GM18499 (cell line): Measurements from ENCODE around the gene KCNQ5.
"Not testable (repeated sequence)": the region's sequence is repeated elsewhere in the genome, so short reads cannot be mapped to it uniquely, and the experiment has no call there.

Experiments
- ATAC-seq: cut with Tn5 transposase; IDR thresholded peaks from one replicate; pipeline ENCODE4 v1.9.1; 2021; ENCODE audit warnings: moderate number of reproducible peaks; ENCODE audit not compliant: insufficient read depth, unreplicated experiment

The KCNQ5 gene

DNA sequence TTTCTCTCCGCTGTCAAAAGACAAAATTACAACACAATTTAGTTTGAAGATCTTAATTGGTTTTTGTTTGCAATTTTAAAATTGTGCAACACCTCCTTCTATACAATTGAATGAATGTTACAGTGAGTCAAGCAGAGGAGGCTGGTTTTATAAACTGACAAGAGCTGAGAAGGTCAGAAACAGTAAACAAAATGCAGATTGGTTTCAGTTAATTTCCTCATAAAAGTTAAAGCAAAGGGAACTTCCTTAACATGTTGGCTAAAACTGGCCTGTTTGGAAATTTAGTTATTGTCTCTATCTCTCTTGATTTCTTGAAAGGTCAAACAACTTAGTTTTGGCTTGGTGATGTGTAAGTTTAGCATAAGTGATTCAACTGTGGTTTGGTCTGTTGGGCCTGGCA, 581.2 kb downstream of the KCNQ5 start:
- no peak for ATAC-seq

DNA sequence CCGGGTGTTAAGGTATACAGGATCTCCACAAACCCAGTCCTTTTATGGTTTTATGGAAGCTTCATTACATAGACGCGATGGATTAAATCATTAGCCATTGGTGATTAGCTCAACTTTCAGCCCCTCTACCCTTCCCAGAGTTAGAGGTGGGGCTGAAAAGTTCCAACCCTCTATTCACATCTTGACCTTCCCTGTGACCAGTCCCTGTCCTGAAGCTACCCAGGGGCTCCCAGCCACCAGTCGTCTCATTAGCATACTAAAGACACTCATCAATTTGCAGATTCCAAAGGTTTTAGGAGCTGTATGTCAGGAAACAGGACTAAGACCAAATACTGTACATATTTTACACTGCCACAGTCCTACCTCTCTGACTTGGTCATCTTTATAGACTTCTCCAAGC, 582.4 kb downstream of the KCNQ5 start:
- no peak for ATAC-seq

DNA sequence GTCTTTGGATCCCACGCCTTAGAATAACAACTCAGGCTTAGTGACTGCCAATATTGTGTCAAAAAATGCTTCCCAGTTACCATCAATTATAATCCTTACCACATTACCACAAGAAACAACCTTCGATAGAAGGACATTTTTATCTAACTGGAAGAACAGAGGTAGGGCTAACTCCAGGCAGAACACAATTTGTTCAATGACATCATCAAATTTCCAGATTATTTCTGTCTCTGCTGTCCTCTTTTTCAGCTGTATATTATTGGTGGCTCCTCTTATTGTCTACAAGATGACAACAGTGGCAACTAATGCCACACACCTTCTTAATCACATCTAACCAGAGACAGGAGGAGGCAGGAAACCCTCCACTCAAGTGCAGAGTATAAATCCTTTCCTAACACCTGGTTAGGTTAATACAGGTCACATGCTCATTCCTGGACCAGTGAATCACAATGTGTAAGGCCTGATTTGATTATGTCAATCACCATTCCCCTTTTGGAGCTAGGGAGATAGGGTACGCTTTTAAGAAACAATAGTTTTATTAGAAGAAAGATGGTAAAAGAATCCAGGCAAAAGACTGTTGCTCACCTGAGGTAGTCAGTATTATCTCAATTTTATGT, 585.5 kb downstream of the KCNQ5 start:
- no peak for ATAC-seq

DNA sequence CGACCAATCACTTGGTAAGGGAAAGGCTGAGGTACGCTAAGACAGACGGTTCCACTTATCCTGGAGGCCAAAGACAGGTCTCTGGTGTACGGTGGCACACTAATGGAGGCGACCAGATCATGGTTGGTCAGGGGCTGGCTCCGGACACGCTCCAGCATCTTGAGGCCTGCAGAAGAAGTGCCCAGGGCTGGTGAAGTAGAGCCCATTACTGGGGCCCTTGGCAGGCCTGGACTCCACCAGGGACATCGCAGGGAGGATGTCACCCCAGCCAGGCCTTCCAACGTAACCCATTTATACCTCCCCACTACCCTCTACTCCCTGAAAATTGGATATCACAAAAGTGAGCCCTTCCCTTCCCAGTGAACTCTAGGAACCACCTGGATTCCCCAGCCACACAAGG, 587.3 kb downstream of the KCNQ5 start:
- ATAC-seq: no peak

DNA sequence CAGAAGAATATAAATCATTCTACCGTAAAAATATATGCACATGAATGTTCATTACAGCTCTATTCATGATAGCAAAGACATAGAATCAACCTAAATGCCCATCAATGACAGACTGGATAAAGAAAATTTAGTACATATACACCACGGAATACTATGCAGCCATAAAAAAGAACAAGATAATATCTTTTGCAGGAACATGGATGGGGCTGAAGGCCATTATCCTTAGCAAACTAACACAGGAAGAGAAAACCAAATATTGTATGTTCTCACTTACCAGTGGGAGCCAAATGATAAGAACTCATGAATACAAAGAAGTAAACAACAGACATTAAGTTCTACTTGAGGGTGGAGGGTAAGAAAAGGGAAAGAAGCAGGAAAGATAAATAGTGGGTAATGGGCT, 595.0 kb downstream of the KCNQ5 start:
- no peak for ATAC-seq

DNA sequence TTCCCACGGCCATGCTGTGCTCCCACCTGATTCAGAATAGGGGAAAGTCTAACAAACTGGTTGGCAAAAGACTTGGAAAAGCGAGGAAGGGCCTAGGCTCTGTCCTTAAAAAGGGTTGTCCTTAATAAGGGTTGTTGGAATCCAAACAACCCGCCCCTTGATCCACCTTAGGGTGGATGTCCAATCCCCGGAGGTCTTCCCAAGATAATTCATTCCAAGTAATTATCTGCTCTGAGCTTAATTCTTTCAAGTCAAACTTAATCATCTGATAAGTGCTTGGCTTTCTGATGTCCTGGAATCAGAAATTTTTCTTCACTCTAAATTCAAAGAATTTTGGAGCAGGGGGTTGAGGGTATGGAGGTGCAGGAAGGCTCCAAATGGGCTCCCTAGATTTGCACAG, 603.5 kb downstream of the KCNQ5 start, which contains the start of gene KHDC1L:
Gene KHDC1L, minus strand, starts transcription at position 101 of the 400 bp plus-strand sequence. Its CDS starts 88 bp downstream, at position 13.
- ATAC-seq: no peak

DNA sequence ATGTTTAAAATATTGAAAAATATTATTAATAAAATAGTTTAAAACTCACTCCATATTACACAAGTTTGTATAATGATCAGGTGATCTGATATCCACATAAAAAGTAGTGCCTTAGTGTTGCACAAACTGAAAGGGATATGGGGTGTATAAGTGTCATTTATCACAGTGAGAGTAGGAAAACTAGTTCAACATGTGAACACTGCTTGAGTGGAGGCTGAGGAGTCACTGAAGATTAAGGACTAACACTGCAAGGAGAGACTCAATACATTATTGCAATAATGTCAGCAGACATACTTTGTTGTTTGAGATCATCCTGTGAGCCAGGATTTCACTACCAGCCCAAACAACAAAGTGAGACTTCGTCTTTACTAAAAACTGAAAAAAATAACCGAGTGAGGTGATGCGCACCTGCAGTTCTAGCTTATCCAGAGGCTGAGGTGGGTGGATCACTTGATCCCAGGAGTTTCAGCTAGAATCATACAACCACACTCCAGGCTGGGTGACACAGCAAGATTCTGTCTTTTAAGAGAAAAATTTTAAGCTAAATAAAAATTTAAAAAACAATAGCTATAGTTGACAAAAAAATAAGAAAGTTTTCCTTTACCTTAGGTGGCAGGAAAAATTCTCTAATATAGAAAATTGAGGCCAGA, 605.9 kb downstream of the KCNQ5 start:
- ATAC-seq: no peak

DNA sequence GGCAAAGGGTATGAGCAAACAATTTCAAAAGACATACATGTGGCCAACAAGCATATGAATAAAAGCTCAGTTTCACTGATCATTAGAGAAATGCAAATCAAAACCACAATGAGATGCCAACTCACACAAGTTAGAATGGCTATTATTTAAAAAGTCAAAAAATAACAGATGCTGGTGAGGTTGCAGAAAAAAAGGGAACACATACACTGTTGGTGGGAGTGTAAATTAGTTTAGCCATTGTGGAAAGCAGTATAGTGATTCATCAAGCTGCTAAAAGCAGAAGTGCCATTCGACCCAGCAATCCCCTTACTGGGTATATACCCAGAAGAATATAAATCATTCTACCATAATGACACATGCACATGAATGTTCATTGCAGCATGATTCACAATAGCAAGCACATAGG, 610.1 kb downstream of the KCNQ5 start:
- no peak for ATAC-seq

DNA sequence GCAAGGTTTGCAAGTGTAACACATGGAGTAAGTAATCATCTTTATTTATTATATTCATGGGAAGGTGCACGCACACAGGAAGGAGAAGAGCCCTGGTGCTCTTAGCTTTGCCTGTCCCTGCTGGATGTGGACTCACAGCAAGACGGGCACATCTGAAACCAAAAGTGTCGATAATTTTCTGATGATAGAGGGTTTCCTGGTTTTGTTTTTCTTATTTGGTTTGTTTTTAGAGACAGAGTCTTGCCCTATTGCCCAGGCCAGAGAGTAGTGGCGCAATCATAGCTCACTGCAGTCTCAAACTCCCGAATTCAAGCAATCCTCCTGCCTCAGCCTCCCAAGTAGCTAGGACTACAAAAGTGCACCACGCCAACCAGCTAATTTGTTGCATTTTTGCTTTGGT, 611.2 kb downstream of the KCNQ5 start:
- ATAC-seq: no peak

DNA sequence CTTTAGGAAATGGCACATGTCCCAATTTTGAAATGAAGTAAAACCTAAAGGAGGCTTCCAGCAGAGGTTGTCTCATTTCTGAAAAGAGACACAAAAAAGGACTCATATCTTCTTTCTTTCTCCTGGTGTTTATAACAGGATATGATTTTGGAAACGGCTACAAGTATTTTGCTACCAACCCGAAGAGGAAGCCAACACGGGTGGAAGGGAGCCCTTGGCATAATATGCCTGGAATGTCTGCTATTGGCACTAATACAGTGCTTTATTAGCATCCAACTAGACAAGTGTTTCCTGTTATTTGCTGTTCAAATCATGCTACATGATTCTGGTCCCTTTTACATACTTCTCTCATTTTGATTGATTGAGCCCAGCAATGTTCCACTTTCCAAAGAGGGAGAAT, 612.1 kb downstream of the KCNQ5 start:
- not testable (repeated sequence) for ATAC-seq

DNA sequence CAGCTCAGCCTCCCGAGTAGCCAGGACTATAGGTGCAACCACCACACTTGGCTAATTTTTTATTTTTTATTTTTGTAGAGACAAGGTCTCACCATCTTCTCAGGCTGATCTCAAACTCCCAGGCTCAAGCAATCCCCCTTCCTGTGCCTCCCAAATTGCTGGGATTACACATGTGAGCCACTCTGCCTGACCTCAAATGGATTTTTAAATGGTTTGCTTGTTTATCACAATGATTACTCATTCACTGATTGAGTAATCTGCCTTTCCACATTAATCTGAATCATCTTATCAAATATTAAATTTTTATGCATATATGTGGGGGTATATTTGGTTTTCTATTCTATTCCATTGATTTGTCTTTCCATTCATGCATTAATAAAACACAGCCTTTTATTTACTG, 612.9 kb downstream of the KCNQ5 start:
- no peak for ATAC-seq

DNA sequence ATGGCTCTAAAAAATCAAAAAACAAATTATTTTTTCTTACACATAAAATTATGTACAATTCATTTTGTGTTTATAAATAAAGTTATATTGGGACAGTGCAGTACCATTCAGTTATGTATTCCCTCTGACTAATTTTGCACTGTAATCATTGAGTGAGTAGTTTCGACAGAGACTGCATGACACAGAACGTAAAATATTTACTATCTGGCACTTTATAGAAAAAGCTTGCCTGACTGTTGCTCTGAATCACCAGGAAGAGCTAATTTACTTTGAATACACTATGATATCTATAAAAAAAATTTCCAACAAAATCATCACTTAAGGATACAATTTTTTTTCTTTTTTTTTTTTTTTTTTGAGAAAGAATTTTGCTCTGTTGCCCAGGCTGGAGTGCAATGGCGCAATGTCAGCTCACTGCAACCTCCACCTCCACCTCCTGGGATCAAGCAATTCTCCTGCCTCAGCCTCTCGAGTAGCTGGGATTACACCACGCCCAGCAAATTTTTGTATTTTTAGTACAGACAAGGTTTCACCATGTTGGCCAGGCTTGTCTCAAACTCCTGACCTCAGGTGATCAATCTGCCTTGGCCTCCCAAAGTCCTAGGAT, 614.4 kb downstream of the KCNQ5 start:
- no peak for ATAC-seq

DNA sequence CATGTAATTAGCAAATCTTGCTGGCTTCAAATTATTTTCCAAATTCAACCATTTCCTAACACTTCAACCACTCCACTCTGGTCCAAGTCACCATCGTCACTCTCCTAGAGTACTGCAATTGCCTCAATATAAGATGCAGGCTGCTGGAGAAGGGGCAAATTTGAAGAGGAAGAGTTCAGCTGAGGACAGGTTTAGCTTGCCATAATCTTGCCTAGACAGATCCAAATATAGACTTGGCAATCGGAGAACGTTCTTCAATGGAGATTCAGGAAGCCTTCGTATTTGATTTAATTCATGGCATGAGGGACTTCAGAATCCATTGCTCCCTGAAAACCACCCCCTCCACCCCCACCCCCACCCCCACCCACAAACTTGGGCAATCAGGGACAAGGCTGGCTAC, 618.9 kb downstream of the KCNQ5 start:
- no peak for ATAC-seq

DNA sequence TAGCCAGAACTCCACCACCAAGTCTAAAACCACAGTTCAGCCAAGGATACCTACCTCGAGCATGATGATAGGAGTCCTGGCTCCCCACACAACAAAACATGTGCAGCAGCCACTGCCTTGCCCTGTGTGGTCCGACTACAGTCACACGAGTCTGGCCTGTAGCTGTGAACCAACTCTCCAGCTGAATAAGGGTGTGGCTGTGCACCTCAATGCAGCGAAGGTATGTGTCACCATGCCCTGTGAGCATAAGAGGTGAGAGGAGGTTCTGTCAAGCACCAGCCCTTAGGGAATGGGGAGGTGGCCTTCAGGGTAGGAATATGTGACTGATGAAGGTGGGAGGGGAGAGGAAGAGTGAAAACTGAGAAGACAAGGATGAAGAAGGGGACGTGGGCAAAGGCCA, 620.1 kb downstream of the KCNQ5 start:
- no peak for ATAC-seq
